HG03108 (cell line): ENCODE results near the gene ANKRD13B.

Experiments
- ATAC-seq: cut with Tn5 transposase; IDR thresholded peaks from one replicate; pipeline ENCODE4 v1.9.1; 2021; ENCODE audit warnings: moderate library complexity; ENCODE audit not compliant: unreplicated experiment

The ANKRD13B gene

DNA sequence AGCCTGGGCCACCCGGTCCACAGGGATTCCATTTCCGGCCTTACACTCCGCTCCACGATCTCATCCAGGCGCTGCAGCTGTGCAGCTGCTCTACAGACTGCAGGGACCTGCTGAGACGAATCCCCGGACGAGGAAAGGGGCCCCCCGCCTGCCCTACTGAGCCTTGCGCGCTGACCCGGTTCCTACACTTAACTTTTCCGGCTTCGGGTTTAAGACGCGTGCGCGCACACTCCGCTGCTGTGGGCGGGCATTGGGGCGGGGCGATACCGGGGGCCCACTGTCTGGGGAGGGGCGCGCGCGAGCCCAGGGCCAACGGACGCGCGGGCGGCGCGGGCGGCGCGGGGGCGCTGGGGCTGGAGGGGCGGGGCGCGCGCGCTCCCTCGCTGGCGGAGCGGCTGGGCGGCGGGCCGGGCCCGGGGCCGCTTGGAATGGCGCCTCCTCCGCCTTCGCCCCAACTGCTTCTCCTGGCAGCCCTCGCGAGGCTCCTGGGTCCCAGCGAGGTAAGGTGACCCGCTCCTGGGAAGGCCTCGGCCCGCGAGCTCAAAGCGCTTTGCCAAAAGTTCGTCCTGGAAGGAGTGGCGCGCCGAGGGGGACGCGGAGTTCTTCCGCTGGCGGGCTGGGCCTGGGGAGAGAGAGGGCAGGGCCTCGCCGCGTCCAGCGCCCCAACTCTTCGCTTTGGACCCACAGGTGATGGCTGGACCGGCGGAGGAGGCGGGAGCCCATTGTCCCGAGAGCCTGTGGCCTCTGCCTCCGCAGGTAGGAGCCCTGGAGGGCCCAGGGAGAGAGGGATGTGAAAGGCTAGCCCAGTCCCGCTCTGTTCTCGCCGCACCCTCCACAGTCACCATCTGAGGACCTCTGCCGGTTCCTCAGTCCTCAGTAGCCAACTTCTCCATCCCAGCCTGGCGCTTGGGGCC lies 24.3 kb upstream of the ANKRD13B start, which contains the start of gene TP53I13:
TSS of gene TP53I13 (plus strand) at position 371 of the 914 bp plus-strand sequence. CDS start at position 429, 58 bp downstream.
- ATAC-seq: peak; percentile 34

DNA sequence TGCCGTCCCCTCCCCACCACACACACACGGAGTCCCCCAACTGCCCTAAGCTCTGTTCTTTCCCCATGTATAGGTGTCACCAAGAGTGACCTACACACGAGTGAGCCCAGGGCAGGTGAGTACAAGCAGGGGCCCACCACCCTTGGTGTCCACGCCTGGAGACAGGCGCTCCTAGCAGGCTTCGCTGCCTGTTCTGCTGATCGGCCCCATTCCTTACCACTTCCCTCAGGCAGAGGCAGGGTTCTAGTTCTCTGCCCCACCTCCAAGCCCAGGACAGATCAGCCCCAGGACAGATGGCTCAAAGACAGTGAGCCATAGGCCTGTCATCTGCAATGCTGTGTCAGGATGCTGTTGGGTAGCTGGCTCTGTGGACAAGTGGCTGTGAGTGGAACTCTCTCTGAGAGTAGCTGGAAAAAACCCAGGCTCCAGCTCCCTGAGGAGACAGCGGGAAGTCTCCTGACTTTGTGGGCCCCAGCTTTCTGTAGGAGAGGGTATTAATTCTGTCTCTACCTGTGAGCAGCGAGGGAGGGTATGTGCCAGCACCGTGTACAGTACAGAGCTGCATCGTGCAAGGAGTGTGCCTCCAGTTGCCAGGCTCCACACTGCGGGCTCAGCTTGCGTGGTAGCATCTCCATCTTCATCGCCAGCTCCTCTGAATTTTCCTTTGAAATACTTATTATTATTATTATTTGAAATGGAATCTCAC lies 23.5 kb upstream of the ANKRD13B start:
- ATAC-seq: no peak

DNA sequence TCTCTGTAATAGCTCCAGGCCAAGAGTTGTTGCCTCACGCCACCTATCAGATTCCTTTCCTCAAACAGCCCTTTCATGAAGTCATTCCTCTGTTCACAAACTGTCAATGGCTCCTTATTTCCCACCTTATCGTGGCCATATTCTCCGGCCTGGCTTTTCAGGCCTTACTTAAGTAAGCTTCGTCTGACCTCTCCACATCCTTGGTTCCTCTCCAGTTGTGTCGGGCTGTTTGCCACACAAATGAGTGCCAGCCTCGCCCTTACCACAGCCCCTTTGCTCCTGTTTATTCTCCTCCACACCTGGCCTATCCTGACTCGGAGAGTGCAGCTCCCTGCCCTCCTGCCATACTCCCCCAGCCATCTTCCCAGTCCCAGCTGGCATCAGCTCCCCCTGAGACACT lies 22.4 kb upstream of the ANKRD13B start:
- ATAC-seq: no peak

DNA sequence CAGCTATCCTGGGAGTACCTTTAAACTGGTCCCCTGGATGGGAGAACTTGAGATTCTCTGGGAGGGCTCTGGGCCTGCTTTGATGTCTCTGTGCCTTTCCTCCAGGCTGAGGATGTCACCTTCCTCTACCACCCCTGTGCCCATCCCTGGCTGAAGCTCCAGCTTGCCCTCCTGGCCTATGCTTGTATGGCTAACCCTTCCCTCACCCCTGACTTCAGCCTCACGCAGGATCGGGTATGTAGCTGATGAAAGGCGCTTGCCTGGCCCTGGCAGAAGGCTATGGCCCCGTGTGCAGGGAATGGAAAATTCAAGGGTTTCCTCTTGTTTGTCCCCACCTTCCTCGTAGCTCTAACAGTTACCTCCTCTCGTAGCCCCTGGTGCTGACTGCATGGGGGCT lies 21.4 kb upstream of the ANKRD13B start:
- ATAC-seq: no peak

DNA sequence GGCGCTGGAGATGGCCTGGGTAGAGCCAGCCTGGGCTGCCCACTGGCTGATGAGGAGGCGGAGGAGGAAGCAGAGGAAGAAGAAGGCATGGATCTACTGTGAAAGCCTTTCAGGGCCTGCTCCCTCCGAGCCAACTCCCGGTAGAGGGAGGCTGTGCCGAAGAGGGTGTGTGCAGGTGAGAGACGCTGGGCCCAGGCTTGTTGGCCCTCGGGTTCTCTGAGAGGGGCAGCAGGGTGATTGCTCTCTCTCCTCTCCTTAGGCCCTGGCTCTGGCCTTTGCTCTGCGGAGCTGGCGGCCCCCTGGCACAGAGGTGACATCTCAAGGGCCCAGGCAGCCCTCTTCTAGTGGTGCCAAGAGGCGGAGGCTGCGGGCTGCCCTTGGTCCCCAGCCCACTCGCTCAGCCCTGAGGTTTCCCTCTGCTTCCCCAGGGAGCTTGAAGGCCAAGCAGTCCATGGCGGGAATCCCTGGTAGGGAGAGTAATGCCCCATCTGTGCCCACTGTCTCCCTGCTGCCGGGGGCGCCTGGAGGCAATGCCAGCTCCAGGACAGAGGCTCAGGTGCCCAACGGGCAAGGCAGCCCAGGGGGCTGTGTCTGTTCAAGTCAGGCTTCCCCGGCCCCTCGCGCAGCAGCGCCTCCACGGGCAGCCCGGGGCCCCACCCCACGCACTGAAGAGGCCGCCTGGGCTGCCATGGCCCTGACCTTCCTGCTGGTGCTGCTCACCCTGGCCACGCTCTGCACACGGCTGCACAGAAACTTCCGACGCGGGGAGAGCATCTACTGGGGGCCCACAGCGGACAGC lies 20.9 kb upstream of the ANKRD13B start:
- ATAC-seq: no peak

DNA sequence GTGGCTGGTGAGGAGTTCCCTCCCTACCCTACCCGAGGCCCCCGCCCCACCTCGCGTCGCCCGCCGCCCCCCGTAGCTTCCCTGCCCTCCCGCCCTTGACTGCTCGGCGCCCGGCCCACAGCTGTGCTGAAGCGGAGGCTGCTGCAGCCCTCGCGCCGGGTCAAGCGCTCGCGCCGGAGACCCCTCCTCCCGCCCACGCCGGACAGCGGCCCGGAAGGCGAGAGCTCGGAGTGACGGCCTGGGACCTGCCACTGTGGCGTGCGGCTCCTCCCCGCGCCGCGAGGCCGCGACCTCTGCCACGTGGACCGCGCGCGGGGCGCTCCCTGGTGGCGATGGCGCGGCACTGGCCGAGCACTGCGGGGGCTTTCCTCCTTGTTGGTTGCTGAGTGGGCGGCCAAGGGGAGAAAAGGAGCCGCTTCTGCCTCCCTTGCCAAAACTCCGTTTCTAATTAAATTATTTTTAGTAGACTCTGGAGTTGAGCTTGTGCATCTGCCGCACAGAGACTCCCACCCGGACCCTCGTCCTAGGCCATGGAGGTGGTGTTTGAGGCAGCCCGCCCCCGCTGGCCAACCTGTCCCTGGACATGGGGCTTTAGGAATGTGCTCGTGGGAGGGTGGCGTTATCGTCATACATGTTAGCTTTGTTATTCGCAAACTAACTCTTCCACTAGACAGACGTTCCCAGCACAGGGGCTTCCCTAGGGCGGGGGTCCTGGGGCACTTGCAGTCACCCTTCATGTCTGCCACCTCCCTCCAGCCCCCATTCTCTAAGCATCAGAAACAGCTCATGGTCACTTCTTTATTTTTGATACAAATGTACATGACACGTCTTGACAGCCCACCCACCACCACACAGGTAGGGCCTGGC lies 20.0 kb upstream of the ANKRD13B start:
- no peak for ATAC-seq

DNA sequence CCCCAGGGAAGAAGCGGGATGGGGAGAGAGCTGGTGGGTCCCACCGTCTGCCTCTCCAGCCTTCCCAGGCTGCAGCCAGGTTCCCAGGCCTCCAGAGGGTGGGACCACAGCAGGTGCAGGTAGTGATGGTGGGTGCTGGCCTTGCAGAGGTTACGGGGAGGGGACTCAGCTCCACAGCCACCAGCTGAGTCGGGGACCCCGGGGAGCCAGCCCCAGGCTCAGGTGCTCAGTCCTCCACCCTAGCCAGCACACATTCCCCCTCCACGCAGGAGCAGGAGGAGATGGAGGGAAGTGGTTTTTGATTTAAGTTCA lies 19.4 kb upstream of the ANKRD13B start:
- ATAC-seq: no peak

DNA sequence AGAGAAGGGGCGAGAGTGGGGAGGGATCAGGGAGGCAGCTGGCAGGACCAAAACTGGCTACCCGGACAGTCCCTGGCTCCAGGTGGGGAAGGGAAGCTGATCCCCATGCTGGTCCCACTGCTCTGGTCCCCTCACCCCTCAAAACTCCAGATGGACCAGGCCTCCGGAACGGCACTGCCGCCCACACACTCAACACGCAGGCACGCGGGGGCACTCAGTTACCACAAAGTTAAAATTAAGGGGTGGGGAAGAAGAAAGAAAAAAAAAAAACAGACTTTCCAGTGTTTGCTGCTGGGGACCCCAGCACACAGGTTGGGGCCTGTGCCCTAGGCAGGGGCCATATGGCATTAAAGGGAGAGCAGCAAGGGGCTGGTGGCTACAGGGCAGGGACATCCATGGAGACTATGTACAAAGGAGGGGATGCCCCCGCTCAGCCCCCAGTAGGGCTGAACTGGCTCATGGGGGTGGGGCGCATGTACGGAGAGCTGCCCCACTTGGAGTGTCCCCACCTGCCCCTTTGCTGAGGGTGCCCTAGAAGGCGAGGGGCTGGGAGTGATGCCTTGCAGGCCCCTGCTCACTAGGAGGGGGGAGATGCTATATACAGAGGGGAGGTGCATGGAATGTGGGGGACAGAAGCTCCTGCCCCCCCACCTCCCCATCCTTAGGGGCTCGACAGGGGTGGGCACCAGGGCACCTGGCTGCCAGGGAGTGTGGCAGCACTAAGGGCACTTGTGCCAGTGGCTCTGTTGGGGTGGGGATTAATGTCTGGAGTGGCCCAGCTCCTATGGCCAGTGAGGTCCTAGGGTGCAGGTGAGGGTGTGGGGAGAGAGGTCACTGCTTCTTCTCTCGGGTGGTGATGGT lies 18.8 kb upstream of the ANKRD13B start:
- no peak for ATAC-seq

DNA sequence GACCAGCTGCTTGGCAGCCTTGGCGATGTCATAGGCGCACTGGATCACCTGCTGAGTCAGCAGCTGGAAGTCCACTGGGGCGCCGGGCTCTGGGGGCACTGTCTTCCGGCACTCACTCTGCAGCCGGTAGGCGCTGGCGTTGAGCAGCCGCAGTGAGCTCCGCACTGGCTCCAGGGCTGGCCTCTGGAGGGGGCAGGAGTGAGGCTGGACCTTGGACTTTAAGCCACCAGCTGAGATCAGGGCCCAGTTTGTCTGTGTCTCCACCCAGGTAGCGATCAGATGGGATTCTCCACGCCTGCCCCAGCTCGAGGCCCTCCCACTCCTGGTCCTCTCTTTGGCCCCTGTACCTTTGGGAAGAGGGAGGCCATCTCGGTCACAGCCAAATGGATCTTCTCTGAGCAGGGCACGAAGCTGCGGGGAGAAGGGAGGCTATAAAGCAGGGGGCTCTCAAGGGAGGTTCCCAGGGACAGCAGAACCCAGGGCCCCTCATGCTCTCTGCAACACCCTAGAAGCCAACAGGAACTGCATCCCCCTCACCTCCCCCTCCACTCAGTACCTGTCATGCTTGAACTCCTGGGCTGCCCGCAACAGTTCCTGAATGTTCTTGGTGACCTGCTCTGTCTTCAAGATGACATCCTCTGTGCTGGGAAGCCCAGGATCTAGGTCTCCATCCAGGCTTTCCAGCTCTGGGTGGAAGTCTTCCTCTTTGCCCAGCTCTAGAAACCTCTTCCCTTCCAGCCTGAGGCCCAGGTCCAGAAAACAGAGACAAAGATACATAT lies 18.0 kb upstream of the ANKRD13B start:
- ATAC-seq: no peak

DNA sequence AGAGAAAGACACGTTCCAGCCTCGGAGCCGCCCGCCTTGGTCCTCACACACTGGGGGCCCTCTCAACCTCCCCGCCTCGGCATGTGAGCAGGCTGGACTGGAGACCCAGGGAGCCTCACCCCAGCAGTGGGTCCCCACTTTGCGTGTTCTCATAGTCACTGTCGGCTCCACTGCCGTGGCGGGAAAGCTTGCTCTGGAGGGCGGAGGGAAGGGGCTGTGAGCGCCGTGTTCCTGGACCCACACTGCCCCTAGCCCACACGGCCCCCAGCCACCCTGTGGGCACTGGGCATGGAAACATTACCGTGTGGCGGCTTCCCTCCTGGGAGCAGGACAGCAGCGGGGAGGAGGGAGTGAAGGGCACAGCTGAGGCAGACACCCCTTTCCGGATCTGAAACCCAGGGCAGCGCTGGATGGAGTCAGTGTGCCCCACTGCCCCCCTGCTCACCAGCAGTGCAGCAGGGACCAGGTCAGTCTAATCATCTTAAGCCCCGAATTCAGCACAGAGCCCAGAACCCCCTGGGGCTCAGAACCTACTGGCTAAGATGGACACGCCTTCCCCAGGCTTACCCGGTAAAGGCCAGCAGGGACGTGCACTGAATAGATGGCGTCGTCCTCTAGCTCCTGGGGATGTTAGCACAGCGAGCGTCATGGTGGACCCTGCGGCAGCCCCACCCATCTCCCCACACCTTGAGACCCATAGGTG lies 17.3 kb upstream of the ANKRD13B start:
- no peak for ATAC-seq

DNA sequence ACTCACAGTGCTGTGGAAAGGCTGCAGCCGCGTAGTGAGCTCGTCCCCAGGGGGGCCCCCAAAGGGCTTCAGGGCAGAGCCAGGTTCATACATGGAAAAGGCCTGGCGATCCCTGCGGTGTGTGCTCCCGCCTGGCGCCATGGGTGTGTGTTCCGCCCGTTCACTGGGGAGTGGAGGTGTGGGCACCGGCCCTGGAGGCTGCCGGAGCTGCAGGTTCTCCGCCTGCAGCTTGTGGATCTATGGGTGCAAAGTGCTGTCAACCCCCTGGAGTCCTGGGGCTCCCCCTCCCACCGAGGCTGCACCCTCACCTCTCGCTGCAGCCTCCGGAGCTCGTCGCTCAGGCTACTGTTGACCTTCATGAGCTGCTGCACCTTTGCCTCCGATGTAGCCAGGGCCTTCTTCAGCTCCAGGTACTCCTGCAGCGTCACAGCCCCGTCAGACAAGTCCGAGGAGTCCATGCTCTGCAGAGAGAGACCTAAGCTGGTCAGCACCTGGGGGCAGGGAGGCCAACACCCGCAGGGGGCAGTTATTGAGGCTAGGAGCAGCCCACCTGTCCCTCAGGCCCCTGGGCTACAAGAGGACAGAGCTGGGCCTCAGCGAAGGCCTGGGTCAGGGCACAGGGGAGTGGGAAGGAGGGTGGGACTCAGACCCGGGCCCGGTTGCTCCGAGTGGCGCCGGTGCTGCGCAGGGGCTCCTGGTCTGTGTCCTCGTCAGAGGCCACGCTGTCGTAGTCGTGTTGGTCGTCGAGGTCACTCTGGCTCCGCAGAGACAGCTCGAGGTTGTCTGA lies 16.5 kb upstream of the ANKRD13B start:
- no peak for ATAC-seq

DNA sequence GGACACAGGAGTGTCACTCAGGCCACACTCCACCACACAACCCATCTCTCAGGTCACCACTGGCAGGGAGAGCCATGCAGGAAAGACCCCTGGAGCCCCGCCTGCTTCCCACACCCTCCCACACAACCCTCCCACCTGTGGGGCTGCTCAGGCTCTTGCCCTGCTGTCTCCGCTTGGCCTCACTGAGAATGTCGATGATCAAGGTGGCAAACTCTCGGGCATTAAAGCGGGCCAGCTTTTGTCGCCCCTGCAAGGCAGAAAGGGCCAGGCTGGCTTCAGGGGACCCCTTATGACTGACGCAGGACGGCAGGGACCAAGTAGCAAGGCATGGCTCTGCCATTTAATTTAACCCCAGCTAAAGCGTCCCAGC lies 15.9 kb upstream of the ANKRD13B start:
- no peak for ATAC-seq

DNA sequence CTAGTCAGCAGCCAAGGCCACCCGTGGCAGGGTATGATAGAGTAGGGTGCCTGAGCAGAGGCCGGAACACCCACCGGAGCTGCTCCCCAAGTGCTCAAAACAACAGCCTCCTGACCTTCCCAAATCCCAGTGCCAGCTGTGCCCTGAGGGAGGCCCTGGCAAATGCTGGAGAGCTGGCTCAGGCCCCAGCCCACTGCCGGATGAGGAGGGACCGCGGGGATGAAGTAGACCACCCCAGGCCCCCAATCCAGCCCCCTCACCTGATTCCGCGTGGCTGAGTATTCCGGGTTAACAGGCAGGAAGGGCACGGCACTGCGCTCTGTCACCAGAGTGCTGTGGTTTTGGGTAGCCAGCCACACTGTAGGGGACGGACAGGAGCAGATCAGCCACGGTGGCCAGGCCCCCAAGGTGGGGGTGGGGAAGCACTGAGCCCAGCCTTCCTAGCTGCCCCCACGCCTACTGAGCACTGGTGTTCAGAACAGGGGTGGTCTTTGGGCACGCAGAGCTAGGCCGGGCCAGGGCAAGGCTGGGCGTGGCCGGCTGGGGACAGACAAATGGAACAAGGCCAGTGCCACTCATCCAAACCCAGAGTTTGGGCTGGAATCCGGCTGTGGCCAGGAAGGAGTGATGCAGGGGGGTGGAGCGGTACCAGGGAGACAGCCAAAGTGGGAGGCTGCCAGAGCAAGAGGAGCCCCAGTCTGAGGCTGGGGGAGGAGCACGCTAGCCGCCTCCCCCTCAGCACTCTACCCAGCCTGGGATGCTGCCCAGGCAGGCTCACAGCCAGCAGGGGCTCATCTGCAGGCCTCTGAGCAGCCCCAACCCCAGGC lies 15.3 kb upstream of the ANKRD13B start:
- no peak for ATAC-seq

DNA sequence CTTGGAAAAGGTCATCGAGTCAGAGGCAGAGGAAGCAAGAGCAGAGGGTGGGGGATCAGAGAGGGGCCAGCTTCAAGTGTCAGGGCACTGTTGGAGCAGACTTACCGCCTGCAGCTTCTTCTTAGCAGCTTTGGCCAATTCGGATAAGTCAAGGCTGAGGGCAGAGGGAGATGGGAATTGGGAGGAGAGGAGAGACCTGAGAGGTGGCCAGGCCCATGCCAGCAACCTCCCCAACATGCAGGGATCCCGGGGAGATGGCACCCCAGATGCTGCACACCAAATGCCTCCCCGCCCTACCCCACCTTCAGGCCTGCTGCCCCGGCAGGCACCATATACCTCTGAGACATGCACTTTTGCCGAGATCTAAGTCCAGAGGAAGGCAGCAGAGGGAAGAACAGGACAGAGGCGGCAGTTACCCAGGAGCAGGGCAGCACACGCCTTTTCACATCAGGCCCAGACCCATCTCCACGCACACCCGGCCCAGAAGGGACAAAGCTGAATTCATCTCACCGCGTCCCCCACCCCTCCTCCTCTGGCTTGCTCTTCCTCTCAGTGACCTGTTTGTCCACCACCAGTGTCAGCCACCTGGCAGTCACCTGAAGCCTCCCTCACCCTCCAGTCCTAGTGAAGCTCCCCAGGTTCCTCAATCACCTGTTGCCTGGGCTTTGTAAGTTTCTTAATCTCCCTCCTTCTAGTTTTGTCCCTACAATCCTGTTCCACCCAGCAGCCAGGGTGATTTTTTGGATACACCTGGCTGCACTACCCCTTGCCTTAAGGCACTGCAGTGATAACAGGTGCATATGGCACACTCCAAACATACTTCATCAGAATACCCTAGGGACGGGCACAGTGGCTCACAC lies 14.1 kb upstream of the ANKRD13B start:
- ATAC-seq: no peak

DNA sequence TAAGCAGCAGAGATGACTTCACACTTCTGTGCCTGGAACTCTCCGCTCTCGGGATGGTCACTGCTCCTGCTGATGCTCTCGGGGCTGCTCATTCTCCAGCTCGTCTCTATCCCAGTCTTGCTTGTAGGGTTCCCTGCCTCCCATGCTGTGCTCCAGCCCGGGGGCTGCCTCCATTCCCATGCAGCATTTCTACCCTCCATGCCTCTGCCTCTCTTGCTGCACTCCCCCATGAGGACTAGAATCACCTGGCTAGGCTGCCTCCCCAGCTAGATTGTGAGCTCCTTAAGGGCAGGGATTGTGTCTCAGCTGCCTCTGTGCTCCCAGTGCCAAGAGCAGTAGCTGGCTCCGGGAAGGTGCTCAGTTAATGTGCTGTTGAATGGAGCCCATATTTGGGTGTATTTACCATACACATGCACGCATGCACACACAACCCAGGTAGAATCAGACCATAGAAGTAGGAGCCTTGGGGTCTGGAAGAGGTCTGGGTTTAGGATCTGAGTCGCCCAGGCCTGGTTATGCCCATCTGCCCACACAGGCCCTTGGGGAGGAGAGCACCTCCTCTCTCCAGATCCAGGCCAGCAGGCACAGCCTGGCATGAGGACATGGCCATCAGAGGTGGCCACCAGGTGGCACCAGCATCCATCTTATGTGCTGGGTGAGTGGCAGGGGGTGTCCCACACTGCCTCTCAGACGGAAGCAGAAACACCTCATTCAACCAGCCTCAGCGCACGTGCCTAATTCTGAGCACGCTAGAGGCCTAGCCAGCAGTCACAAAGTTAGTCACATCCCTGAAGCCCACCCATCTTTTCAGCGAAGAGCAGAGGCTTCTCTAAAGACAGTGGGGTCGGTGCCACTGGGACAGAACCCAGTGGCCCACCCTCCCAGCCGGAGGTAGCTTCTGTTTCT lies 12.8 kb upstream of the ANKRD13B start:
- ATAC-seq: peak; percentile 82
